ENCODE results near the gene CBX6. TPM values are rescaled to one million over a fixed set of nuclear protein-coding genes. Genes with fewer than 3 reads are reported as not detected.

The CBX6 gene
- total RNA-seq, 4 donors from 2014 or later = 7.0 to 35.5 (median 10.7) TPM

DNA sequence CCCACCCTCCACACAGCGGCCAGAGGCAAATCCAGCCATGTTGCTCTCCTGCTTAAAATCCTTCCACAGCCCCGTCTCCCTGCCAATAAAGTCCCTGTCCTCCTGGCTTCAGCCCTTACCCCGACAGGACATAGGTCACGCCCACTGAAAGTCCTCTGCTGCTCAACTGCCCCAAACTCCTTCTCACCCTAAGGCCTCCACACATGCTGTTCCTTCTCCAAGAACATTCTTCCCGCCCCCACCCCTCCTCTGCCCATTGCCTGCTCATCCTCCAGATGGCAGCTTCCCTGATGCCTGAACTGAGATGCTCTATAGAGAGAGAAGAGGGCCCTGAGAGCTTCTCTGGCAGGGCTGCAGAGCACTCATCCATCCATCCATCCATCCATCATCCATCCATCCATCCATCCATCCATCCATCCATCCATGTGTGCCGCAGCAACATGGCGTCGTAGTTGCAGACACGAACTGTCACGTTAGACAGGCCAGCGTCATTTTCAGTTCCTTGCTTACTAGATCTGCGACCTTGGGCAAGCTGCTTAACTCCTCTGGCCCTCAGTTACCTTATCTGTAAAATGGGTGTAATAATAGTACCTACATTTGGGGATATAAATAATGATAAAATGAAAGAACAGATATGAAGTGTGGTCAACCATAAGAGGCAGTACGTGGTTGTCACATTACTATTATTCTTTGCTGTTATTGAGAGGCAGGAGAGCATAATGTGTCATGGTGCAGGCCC lies 37.6 kb downstream of the CBX6 start:
- Histone ChIP-seq H3K9me3 (no peaks in the 10 kb centered on the region), H3K4me1 (no peaks in the 10 kb centered on the region), H3K36me3 (no peaks in the 10 kb centered on the region), H3K27me3 (no peaks in the 10 kb centered on the region), H3K4me3 (no peak overlapping the region), H3K27ac (no peak overlapping the region)
- peak in 1 of 3 donors; percentile 14 for DNase-seq
- TF ChIP-seq POLR2A (IDR thresholded peaks at IDR 0.05) = no peak
- TF ChIP-seq, protein P1, sequence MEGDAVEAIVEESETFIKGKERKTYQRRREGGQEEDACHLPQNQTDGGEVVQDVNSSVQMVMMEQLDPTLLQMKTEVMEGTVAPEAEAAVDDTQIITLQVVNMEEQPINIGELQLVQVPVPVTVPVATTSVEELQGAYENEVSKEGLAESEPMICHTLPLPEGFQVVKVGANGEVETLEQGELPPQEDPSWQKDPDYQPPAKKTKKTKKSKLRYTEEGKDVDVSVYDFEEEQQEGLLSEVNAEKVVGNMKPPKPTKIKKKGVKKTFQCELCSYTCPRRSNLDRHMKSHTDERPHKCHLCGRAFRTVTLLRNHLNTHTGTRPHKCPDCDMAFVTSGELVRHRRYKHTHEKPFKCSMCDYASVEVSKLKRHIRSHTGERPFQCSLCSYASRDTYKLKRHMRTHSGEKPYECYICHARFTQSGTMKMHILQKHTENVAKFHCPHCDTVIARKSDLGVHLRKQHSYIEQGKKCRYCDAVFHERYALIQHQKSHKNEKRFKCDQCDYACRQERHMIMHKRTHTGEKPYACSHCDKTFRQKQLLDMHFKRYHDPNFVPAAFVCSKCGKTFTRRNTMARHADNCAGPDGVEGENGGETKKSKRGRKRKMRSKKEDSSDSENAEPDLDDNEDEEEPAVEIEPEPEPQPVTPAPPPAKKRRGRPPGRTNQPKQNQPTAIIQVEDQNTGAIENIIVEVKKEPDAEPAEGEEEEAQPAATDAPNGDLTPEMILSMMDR (IDR thresholded peaks at IDR 0.05) = no peak

DNA sequence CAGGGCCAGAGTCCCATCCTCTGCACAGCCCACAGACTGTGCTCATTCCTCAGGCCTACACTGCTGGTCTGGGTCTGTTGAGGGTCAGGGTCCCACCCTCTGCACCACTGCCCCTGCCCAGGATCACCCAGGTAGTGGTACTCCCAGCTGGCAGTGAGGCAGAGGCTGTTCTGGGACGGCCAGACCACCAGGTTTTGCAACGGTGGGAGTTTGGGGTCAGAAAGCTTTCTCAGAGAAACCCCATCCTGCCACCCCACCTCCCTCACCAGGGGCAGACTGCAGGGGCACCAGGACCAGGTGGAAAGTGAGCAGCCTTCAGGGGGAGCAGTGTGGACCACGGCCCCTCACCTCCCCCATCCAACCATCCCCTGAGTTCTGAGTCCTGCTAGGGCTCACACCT lies 39.0 kb downstream of the CBX6 start:
- no peak for DNase-seq
- Histone ChIP-seq H3K4me1 (no peaks in the 10 kb centered on the region), H3K27me3 (no peaks in the 10 kb centered on the region), H3K27ac (no peak overlapping the region), H3K36me3 (no peaks in the 10 kb centered on the region), H3K4me3 (no peak overlapping the region), H3K9me3 (no peaks in the 10 kb centered on the region)
- no peak for TF ChIP-seq POLR2A (IDR thresholded peaks at IDR 0.05)
- TF ChIP-seq, protein P1 (IDR thresholded peaks at IDR 0.05) = no peak

DNA sequence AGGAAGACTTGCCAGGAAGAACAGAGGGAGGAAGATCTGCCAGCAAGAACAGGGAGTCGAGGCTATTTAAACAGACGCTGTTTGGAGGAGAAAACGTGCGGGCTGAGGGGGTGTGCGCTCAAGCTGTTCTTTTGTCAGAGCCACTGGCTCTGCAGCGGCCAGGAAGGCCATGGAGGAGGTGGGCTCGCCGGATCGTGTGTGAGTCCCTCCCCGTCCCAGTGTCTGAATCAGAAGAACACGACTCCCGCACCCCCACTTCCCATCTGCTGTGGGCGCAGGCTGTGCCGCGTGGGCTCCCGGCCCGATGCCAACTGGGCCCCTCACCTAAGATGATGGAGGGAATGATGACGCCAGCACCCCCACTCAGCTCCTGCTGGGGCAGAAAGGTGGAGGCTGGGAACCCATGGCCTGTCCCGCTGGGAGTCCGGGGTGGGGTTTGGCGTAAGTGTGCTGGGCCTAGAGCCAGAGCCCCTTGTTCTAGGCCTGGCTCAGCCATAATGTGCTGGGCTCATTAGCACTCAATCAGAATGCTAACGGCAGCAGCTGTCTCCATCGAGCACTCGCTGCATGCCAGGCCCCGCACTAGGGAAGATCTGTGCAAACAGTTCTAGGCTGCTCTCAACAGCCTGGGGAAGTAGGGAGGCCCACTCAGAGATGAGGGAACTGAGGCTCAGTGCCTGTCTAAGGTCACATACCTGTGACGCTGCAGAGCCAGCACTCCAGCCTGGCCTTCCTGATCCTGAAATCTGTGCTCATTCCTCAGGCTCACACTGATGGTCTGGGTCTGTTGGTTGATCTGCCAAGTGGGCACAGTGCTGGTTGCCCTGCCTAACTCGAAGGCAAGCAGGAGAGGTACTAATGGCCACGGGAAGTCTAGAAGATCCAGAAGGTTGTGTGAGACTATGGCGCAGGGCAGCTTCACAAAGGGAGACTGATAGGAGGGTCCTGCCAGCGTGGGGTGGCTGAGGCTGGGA lies 39.7 kb downstream of the CBX6 start:
- no peaks in the 10 kb centered on the region for H3K36me3 ChIP-seq
- no peaks in the 10 kb centered on the region for H3K4me1 ChIP-seq
- no peaks in the 10 kb centered on the region for H3K9me3 ChIP-seq
- H3K4me3 ChIP-seq = no peak overlapping the region
- no peak for TF ChIP-seq POLR2A (IDR thresholded peaks at IDR 0.05)
- TF ChIP-seq, protein P1 (IDR thresholded peaks at IDR 0.05) = no peak
- no peak overlapping the region for H3K27ac ChIP-seq
- DNase-seq = peak in 1 of 3 donors; percentile 37
- H3K27me3 ChIP-seq = no peaks in the 10 kb centered on the region

DNA sequence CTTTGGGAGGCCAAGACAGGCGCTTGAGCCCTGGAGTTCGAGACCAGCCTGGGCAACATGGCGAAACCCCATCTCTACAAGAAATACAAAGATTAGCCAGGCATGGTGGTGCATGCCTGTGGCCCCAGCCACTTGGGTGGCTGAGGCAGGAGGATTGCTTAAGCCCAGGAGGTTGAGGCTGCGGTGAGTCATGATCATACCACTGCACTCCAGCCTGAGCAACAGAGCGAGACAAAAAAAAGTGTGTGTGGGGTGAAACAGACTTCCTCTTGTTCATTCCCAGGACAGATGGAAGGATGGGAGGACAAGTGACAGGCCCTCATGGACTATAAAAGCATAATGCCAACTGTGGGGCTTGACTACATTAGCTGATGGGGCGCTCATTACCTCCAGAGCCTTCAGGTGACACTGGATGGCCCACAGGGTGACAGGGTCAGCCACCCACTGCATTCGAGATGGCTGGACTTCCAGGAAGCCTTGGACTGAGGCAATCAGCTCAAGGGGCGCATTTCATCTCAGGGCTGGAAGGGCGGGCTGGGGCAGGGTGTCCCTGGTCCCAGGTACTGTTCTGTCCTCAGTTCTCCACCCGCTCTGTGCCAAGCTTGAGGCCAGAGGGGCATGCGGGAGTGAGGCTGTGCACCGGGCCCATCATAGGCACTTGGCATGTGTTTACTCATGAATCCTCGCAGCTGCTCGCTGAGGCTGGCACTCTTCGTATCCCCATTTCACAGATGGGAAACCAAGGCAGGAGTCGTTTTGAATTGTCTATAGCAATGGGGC lies 40.7 kb downstream of the CBX6 start:
- TF ChIP-seq, protein P1 (IDR thresholded peaks at IDR 0.05) = no peak
- no peak for TF ChIP-seq POLR2A (IDR thresholded peaks at IDR 0.05)
- Histone ChIP-seq H3K4me1 (no peaks in the 10 kb centered on the region), H3K4me3 (no peak overlapping the region), H3K27me3 (no peaks in the 10 kb centered on the region), H3K36me3 (no peaks in the 10 kb centered on the region), H3K27ac (no peak overlapping the region), H3K9me3 (no peaks in the 10 kb centered on the region)
- peak in 1 of 3 donors; percentile 29 for DNase-seq

DNA sequence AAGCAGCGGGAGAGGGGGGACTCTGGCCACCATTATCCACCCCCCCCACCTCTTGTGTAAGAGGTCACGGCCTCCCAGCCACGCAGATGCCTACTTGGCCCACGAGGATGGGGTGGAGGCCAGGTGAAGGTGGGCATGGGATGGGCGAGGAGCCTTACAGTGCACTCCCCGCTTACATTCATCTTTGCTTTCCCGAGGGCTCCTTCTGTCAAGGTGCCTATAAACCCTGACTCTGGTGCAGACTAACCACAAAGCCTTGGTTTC lies 41.2 kb downstream of the CBX6 start:
- H3K4me1 ChIP-seq = no peaks in the 10 kb centered on the region
- H3K36me3 ChIP-seq = no peaks in the 10 kb centered on the region
- peak in 1 of 3 donors; percentile 23 for DNase-seq
- H3K27ac ChIP-seq = no peak overlapping the region
- TF ChIP-seq, protein P1 (IDR thresholded peaks at IDR 0.05) = no peak
- no peak for TF ChIP-seq POLR2A (IDR thresholded peaks at IDR 0.05)
- no peaks in the 10 kb centered on the region for H3K27me3 ChIP-seq
- no peak overlapping the region for H3K4me3 ChIP-seq
- no peaks in the 10 kb centered on the region for H3K9me3 ChIP-seq

Measured in Peyer's patch (tissue), 4 donors.